Panc1 (cell line): ENCODE results near the gene PDZD2. TPM values are rescaled to one million over a fixed set of nuclear protein-coding genes. Genes with fewer than 3 reads are reported as not detected.

Experiments
- ATAC-seq: fragments of 200-7000 bp; cut with Tn5 transposase; 2 replicates; pipeline ENCODE4 v1.9.1; 2020; ENCODE audit warnings: mild to moderate bottlenecking, moderate library complexity
- BruUV-seq: library from RNA; stranded (reverse); fragments of 400-500 nt; replicated peaks from 2 replicates; lab custom pipeline; 2021; lab: Mats Ljungman, UMichigan
- CTCF ChIA-PET: fragments of 300-600 bp; sonication (Branson Sonifier 250); formaldehyde crosslinking; loops from one replicate; lab custom pipeline; 2022; ENCODE audit warnings: antibody characterized with exemption; lab: Charles Lee
- POLR2A ChIA-PET: fragments of 300-600 bp; sonication (Branson Sonifier 250); formaldehyde crosslinking; loops from one replicate; lab custom pipeline; 2022; ENCODE audit warnings: antibody characterized with exemption; lab: Charles Lee
- DNase-seq: peaks from one replicate; pipeline ENCODE4 v3.0.0-alpha.2; 2010; ENCODE audit warnings: low read depth, low spot score
- H3K27ac ChIP-seq: 2 replicates; pipeline ENCODE4 v1.5.1; 2011; ENCODE audit warnings: mild to moderate bottlenecking, low read length, inconsistent platforms
- H3K27me3 ChIP-seq: fragments of 200-500 bp; sonication (Bioruptor generic); 2 replicates; pipeline ENCODE4 v1.6.0; 2014; ENCODE audit warnings: low read length, inconsistent platforms; ENCODE audit not compliant: control insufficient read depth, insufficient read depth
- H3K36me3 ChIP-seq: fragments of 200-500 bp; sonication (Bioruptor generic); 2 replicates; pipeline ENCODE4 v1.5.1; 2014; ENCODE audit warnings: inconsistent platforms, mild to moderate bottlenecking, low read length, moderate library complexity; ENCODE audit not compliant: control insufficient read depth, insufficient read depth
- H3K4me1 ChIP-seq: 2 replicates; pipeline ENCODE4 v1.5.1; 2011; ENCODE audit warnings: inconsistent platforms, mild to moderate bottlenecking, low read length, moderate library complexity; ENCODE audit not compliant: control insufficient read depth, insufficient read depth
- H3K4me3 ChIP-seq, 2 experiments: 2 replicates each; pipeline ENCODE4 v1.5.1; 2011 to 2012; ENCODE audit warnings: low read depth in 2 of 2, low read length in 2 of 2, mild to moderate bottlenecking in 2 of 2, inconsistent platforms in 1 of 2, moderate library complexity in 1 of 2
- H3K9me3 ChIP-seq: fragments of 200-500 bp; sonication (Bioruptor generic); 2 replicates; pipeline ENCODE4 v1.5.1; 2014; ENCODE audit warnings: low read depth, mild to moderate bottlenecking, inconsistent platforms, low read length, moderate library complexity; ENCODE audit not compliant: control insufficient read depth, insufficient read depth
- POLR2AphosphoS5 ChIP-seq: IDR thresholded peaks from 2 replicates; pipeline ENCODE4 v1.6.1; 2012; ENCODE audit warnings: mild to moderate bottlenecking, low read depth, low read length, moderate library complexity
- SIN3A ChIP-seq: IDR thresholded peaks from 2 replicates; pipeline ENCODE4 v1.6.1; 2012; ENCODE audit warnings: low read depth, mild to moderate bottlenecking, low read length, moderate library complexity, borderline replicate concordance; ENCODE audit not compliant: insufficient read depth
- TCF7L2 ChIP-seq: IDR thresholded peaks from 2 replicates; pipeline ENCODE4 v1.6.1; 2011; ENCODE audit warnings: mild to moderate bottlenecking, low read depth, low read length, inconsistent platforms
- in situ Hi-C: cut with HindIII; loops from 2 replicates; pipeline ENCODE4 v1.10.0; 2016; ENCODE audit warnings: low sequenced_read_pairs, low pct_unique_long_range_greater_than_20kb
- intact Hi-C: fragments of 100-400 bp; cut with micrococcal nuclease; formaldehyde crosslinking; loops from one replicate; pipeline ENCODE4 v1.10.0; 2022; ENCODE audit not compliant: unreplicated experiment
- total RNA-seq: library from RNA; stranded (reverse); gene quantifications from one replicate; pipeline ENCODE4 v1.2.1, GENCODE V29; 2021; ENCODE audit not compliant: unreplicated experiment
- TF ChIP-seq, protein P1 (sequence below), 2 experiments: IDR thresholded peaks; 2 replicates each; pipeline ENCODE4 v1.6.1; 2011 to 2012; ENCODE audit warnings: low read depth in 2 of 2, control low read depth in 1 of 2, low read length in 1 of 2, mild to moderate bottlenecking in 1 of 2, moderate library complexity in 1 of 2; ENCODE audit not compliant: insufficient read depth in 1 of 2
- TF ChIP-seq, protein P2 (sequence below): fragments of 450-650 bp; IDR thresholded peaks from 2 replicates; pipeline ENCODE4 v1.5.1; 2017; ENCODE audit warnings: mild to moderate bottlenecking

Gene PDZD2
- total RNA-seq, 1 experiment from 2014 or later: 0.10 TPM

DNA sequence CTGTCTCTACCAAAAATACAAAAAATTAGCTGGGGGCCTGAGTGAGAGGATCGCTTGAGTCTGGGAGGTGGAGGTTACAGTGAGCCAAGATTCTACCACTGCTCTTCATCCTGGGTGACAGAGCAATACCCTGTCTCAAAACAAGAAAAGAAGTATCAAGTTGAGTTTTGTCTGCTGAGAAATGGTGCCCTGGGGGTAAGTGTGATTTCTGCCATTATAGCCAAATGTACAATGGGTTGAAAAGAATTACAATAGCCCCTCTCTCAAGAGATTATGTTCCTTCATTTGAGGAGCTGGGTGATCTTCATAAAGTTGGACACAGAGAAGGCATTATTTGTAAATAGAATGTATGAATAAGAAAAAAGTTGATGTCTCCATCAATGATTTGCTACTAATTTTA is 345.8 kb downstream of the PDZD2 start:
- Histone ChIP-seq H3K27me3 (no peaks in the 10 kb centered on the region), H3K4me1 (no peaks in the 10 kb centered on the region), H3K9me3 (no peaks in the 10 kb centered on the region), H3K36me3 (no peaks in the 10 kb centered on the region), H3K27ac (no peak overlapping the region), H3K4me3 (no peak overlapping the region)
- no peak for TF ChIP-seq POLR2AphosphoS5
- TF ChIP-seq TCF7L2: no peak
- no peak for TF ChIP-seq SIN3A
- TF ChIP-seq, protein P1, sequence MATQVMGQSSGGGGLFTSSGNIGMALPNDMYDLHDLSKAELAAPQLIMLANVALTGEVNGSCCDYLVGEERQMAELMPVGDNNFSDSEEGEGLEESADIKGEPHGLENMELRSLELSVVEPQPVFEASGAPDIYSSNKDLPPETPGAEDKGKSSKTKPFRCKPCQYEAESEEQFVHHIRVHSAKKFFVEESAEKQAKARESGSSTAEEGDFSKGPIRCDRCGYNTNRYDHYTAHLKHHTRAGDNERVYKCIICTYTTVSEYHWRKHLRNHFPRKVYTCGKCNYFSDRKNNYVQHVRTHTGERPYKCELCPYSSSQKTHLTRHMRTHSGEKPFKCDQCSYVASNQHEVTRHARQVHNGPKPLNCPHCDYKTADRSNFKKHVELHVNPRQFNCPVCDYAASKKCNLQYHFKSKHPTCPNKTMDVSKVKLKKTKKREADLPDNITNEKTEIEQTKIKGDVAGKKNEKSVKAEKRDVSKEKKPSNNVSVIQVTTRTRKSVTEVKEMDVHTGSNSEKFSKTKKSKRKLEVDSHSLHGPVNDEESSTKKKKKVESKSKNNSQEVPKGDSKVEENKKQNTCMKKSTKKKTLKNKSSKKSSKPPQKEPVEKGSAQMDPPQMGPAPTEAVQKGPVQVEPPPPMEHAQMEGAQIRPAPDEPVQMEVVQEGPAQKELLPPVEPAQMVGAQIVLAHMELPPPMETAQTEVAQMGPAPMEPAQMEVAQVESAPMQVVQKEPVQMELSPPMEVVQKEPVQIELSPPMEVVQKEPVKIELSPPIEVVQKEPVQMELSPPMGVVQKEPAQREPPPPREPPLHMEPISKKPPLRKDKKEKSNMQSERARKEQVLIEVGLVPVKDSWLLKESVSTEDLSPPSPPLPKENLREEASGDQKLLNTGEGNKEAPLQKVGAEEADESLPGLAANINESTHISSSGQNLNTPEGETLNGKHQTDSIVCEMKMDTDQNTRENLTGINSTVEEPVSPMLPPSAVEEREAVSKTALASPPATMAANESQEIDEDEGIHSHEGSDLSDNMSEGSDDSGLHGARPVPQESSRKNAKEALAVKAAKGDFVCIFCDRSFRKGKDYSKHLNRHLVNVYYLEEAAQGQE (IDR thresholded peaks at IDR 0.05; ENCODE audit: insufficient read depth in 1 of 2, low read depth in 2 of 2, low read length in 1 of 2): no peak
- TF ChIP-seq, protein P2, sequence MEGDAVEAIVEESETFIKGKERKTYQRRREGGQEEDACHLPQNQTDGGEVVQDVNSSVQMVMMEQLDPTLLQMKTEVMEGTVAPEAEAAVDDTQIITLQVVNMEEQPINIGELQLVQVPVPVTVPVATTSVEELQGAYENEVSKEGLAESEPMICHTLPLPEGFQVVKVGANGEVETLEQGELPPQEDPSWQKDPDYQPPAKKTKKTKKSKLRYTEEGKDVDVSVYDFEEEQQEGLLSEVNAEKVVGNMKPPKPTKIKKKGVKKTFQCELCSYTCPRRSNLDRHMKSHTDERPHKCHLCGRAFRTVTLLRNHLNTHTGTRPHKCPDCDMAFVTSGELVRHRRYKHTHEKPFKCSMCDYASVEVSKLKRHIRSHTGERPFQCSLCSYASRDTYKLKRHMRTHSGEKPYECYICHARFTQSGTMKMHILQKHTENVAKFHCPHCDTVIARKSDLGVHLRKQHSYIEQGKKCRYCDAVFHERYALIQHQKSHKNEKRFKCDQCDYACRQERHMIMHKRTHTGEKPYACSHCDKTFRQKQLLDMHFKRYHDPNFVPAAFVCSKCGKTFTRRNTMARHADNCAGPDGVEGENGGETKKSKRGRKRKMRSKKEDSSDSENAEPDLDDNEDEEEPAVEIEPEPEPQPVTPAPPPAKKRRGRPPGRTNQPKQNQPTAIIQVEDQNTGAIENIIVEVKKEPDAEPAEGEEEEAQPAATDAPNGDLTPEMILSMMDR: no peak
- in situ Hi-C loops (no loop called here), intact Hi-C loops (no loop called here)
- ChIA-PET POLR2A (no interaction called here), CTCF (no interaction called here)
- DNase-seq (no peak), ATAC-seq (no peak)
- BruUV-seq: no TSS peak

DNA sequence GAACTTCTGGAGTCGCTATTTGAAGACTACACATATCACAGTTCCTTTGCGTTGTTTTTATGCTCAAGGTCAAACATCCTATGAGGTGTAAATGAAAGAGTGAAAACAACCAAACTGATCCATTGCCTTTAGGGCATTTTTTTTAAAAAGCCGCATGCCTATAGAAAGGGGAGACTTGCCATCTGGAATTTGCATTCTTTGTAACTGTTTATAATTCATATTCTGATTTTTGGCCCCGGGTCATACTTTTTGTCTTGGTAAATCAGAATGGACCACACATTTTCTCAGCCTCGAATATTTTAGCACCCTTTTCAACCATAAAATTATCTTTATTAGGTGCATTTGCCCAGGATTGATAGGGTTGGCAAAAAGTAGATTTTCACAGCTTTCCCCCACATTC is 347.2 kb downstream of the PDZD2 start:
- POLR2A ChIA-PET: no interaction called here
- H3K27me3 ChIP-seq: no peaks in the 10 kb centered on the region
- H3K4me1 ChIP-seq: no peaks in the 10 kb centered on the region
- CTCF ChIA-PET: no interaction called here
- H3K9me3 ChIP-seq: no peaks in the 10 kb centered on the region
- TF ChIP-seq, protein P2: no peak
- TF ChIP-seq SIN3A (no peak), TCF7L2 (no peak), POLR2AphosphoS5 (no peak)
- TF ChIP-seq, protein P1 (IDR thresholded peaks at IDR 0.05; ENCODE audit: insufficient read depth in 1 of 2, low read depth in 2 of 2, low read length in 1 of 2): no peak
- BruUV-seq: no TSS peak
- DNase-seq (no peak), ATAC-seq (no peak)
- in situ Hi-C loops (no loop called here), intact Hi-C loops (no loop called here)
- no peak overlapping the region for H3K27ac ChIP-seq
- no peak overlapping the region for H3K4me3 ChIP-seq
- no peaks in the 10 kb centered on the region for H3K36me3 ChIP-seq
